HG03342 (cell line): ENCODE data around the gene SCAF8.

ENCODE experiments used
- ATAC-seq: cut with Tn5 transposase; IDR thresholded peaks from one replicate; pipeline ENCODE4 v1.9.1; 2021; ENCODE audit warnings: mild to moderate bottlenecking, moderate library complexity; ENCODE audit not compliant: unreplicated experiment

Gene SCAF8

DNA sequence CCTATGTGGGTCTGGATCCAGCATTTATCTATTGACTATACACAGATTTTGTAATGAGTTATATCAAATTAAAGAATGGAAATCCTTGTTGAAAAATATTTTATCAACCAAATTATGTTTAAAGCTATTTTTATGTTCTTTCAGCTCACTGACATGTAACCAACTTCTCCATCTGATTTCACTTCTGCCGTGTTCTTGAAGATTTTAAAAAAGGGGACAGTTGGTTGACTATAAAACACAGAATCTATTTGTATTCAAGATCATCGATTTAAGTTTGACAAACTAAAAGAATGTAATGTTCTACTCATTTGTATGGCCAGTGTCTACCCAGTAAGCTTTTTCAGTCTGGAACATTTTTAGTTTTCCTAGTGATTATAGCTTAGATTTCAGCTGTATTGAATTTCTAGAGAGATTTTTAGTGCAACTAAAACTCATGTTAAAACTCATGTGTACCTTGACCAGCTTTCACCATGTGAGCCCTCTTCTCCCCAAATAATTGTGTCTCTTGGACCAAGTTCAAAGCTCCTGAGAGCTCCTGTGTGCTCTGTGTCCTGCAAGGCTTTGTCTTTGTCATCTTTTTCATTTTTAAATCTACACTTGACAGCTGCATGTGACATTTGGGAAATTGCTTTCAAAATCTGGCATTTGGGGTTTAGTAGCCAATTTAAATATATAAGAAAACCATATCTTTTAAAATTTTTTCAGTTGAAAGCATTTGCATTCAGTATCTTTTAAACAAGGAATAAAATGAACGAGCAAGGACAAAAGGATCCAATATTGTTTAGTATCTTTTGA, 143.5 kb downstream of the SCAF8 start:
- no peak for ATAC-seq

DNA sequence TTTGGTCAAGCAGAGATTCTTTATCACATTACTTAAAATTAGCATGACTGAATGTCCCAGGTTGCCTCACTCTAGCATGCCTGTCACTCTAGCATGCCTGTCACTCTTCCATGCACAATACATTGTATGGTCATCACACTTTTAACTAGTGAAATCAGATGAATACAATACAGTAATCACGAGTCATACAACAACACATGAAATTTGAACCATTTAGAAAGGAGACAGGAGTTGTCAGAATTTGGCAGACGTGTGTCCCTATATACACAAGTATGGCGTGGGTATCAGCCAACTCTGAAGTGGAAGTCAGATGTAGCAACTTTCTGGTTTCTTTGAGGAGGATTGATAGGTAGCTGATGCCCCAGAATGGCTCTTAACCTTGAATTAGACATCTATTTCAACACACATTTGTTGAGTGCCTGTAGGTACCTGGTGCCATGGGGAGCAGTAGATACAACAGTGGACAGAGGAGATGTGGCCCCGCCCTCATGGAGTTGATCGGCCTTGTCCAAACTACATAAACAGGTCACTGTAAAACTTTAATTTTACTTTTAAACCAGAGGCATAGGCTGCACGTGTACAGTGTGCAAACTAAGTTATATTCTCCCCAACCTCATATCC, 145.8 kb downstream of the SCAF8 start:
- no peak for ATAC-seq

DNA sequence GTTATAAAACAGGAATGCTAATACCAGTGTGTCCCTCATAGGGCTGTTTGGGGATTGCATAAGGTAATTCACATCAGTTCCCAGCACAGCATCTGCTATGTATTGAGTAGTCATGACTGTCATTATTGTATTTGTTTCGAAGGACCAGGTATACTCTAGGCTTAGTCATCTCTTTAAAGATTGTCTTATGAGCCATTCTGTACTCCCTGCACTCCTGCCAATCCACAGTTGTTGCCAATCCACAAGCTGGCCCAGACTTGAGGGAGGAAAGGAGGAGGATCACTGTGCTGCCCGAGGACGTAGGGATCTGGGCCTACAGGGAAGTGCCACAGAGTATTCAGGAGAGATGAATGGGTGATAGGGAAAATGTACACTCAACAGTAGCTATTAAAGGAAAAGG, 148.9 kb downstream of the SCAF8 start:
- no peak for ATAC-seq
